GM23248 (cell line): Measurements from ENCODE around the gene ZFYVE9.

Experiments used
- EZH2 ChIP-seq: fragments of 200-600 bp; sonication (generic); IDR thresholded peaks from 2 replicates; pipeline ENCODE4 v1.6.1; 2018; ENCODE audit warnings: antibody characterized with exemption, mild to moderate bottlenecking; ENCODE audit not compliant: insufficient read depth, poor library complexity, severe bottlenecking
- EZH2phosphoT487 ChIP-seq: fragments of 200-600 bp; sonication (generic); IDR thresholded peaks from 2 replicates; pipeline ENCODE4 v1.6.1; 2018; ENCODE audit warnings: antibody characterized with exemption, moderate library complexity, mild to moderate bottlenecking, low read depth; ENCODE audit not compliant: insufficient read depth

DNA sequence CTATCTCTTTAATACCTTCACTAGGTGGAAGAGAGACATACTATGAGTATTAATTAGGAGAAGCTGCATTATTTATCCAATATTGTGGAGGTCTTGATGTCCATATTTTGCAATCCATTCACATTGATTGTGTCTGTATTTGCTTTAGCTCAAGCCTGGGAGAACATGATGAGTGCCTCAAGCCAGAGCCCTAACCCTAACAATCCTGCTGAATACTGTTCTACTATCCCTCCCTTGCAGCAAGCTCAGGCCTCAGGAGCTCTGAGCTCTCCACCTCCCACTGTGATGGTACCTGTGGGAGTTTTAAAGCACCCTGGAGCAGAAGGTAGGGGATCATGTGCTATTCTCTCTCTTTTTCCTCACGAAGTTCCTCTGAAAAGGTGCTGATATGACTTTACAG, 124.6 kb downstream of the ZFYVE9 start:
- no peak for TF ChIP-seq EZH2
- no peak for TF ChIP-seq EZH2phosphoT487
